HuH-7.5 (cell line): ENCODE measurements around the gene OBSCN.
"Not testable (repeated sequence)": the region's sequence is repeated elsewhere in the genome, so short reads cannot be mapped to it uniquely, and the experiment has no call there.

ENCODE experiments used
- DNase-seq: peaks from one replicate; pipeline ENCODE4 v3.0.0; 2011; ENCODE audit warnings: low spot score

Gene OBSCN

GRCh38 chr1:228185641-228185965 is 22.2 kb upstream of the OBSCN start:
- no peak for DNase-seq

DNA sequence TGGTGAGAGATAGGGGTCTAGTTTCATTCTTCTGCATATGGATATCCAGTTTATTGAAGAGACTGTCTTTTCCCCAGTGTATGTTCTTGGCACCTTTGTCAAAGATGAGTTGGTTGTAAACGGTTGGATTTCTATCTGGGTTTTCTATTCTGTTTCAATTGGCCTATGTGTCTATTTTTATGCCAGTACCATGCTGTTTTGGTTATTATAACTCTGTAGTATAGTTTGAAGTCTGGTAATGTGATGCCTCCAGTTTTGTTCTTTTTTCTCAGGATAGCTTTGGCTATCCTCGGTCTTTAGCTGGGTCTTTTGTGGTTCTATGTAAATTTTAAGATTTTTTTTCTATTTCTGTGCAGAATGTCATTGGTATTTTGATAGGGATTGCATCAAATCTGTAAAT is 19.6 kb upstream of the OBSCN start:
- DNase-seq: not testable (repeated sequence)

- no peak for DNase-seq
Observed at GRCh38 chr1:228190182-228190581, 17.7 kb upstream of the OBSCN start.

DNA sequence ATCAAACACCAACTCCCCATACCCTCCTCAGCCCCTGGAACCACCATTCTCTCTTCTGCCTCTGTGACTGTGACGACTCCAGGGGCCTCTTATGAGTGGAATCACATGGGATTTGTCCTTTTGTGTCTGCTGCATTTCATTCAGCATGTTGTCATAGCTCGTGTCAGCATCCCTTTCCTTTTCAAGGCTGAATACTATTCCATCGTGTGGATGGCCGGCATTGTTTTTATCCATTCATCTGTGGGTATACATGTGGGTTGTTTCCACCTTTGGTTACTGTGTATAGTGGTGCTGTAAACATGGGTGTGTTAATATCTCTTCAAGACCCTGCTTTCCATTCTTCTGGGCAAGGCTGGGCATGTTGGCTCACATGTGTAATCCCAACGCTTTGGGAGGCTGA is 17.1 kb upstream of the OBSCN start:
- no peak for DNase-seq

DNA sequence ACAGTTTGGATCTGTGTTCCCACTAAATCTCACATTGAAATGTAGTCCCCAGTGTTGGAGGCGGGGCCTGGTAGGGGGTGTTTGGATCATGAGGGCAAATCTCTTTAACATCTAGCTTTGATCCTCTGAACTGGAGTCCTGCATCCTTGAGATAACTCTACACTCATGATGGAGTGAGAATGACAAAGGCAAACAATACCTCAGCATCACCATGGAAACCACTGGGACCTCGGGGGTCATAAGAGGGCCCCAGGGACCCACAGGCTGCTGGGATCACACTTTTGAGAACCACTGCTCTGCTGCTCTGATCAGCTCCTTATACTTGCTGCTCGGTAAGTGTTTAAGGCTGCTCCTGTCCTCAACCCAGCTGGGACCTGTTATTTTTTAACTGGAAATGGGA is 13.4 kb upstream of the OBSCN start:
- DNase-seq: no peak

DNA sequence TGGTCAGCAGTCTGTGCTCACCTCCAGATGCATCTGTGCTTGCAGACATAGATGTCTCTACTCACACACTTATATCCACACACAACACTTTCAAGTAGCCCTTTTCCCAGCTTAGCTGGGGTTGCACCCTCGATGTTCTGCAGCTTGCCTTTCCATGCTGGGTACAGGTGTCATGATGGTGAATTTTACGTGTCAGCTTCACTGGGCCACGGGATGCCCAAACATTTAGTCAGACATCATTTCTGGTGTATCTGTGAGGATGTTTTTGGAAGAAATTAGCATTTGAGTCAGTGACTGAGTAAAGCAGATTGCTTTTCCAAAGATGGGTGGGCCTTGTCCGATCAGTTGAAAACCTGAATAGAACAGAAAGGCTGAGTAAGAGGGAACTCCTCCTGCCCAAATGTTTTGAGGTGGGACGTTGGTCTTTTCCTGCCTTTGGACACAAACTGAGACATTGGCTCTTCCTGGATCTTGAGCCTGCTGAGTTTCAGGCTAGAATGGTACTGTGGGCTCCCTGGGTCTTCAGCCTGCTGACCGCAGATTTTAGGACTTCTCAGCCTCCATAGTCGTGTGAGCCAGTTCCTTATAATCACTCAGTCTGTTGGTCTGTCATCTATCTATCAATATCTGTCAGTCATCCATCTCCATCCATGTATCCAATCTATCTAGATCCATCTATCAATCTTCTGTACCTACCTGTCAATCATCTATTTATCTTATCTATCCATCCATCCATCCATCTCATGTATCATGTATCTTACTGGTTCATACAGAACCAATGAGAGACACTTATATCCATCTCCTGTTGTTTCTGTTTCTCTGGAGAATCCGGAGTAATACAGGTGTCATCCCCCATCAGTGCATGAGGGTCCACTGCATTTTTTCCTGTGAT is 12.7 kb upstream of the OBSCN start:
- no peak for DNase-seq

GRCh38 chr1:228197555-228198147 is 10.2 kb upstream of the OBSCN start:
- DNase-seq: no peak

- DNase-seq: no peak
Observed at GRCh38 chr1:228198977-228199590, 8.8 kb upstream of the OBSCN start.

- DNase-seq: no peak
Observed at GRCh38 chr1:228204958-228205357, 2.9 kb upstream of the OBSCN start.

- no peak for DNase-seq
Observed at GRCh38 chr1:228205526-228206436, 2.1 kb upstream of the OBSCN start.

- no peak for DNase-seq
Observed at GRCh38 chr1:228206582-228207351, 1.1 kb upstream of the OBSCN start.

- DNase-seq: no peak
Observed at GRCh38 chr1:228207381-228207810, 448 bp upstream of the OBSCN start.

GRCh38 chr1:228208831-228209551 is 1.1 kb downstream of the OBSCN start:
- DNase-seq: no peak

DNA sequence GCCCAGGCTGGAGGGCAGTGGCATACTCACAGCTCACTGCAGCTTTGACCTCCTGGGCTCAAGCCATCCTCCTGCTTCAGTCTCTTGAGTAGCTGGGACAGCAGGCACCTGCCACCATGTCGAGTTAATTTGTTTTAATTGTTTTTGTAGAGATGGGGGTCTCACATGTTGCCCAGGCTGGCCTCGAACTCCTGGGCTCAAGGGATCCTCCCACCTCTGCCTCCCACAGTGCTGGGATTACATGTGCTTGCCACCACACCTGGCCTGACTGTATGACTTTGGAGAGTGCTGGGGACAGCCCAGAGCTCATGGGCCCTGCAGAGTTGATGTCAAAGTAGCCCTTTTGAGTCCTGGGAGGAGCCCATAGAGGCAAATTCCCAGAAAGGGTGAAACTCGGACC is 1.8 kb downstream of the OBSCN start:
- DNase-seq: no peak

- no peak for DNase-seq
Observed at GRCh38 chr1:228210076-228210651, 2.3 kb downstream of the OBSCN start.

- DNase-seq: no peak
Observed at GRCh38 chr1:228210712-228211530, 3.1 kb downstream of the OBSCN start.

DNA sequence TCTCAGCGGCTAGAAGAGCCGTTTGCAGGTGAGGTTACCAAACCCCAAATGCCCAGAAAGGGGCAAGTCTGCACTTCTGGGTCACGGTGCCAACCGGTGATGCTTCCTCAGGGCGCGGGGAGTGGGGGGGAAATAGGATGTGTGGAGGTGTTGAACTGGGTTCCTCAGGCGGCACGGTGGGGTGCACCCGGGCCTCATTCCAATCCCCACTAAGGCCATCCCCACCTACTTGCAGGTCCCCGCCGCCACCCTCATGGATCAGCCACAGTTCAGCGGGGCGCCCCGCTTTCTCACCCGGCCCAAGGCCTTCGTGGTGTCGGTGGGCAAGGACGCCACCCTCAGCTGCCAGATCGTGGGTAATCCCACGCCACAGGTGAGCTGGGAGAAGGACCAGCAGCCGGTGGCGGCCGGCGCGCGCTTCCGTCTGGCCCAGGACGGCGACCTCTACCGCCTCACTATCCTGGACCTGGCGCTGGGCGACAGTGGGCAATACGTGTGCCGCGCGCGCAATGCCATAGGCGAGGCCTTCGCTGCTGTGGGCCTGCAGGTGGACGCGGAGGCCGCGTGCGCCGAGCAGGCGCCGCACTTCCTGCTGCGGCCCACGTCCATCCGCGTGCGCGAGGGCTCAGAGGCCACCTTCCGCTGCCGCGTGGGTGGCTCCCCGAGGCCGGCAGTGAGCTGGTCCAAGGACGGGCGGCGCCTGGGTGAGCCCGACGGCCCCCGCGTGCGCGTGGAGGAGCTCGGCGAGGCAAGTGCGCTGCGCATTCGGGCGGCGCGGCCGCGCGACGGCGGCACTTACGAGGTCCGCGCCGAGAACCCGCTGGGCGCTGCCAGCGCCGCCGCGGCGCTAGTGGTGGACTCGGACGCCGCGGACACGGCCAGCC is 3.9 kb downstream of the OBSCN start:
- DNase-seq: no peak

- no peak for DNase-seq
Observed at GRCh38 chr1:228212415-228212965, 4.6 kb downstream of the OBSCN start.
